H1 (cell line): ENCODE results near the gene TLK1. TPM values are rescaled to one million over a fixed set of nuclear protein-coding genes. Genes with fewer than 3 reads are reported as not detected.

Experiments
- CTBP2 ChIP-seq: IDR thresholded peaks from 2 replicates; pipeline ENCODE4 v1.7.0; 2011; ENCODE audit warnings: borderline replicate concordance, mild to moderate bottlenecking, moderate library complexity, mixed read lengths, low read length; ENCODE audit not compliant: insufficient read depth, insufficient read length
- polyA plus RNA-seq, 7 experiments: library from polyadenylated mRNA; depleted of rRNA in 3 of 7; stranded (reverse) in 5 of 7; unstranded in 2 of 7; fragments of >200 nt in 5 of 7; fragments of 200-250 nt in 2 of 7; gene quantifications; 1 replicate in 5 of 7; 2 replicates in 1 of 7; 4 replicates in 1 of 7; pipeline versions ENCODE4 v1.2.1 to v1.2.3, GENCODE V29; 2011 to 2013; ENCODE audit warnings: missing spikeins in 2 of 7, mixed read lengths in 2 of 7
- total RNA-seq: library from RNA; stranded (reverse); fragmentation: NEBNext Ultra II Directional; extraction: Animal tissue kit (Norgen Biotek cat#: 25700); gene quantifications from 2 replicates; pipeline ENCODE4 v1.2.1, GENCODE V29; 2021

TLK1 gene
- total and polyA plus RNA-seq, 2 of the 8 experiments (the other 6 are each of a cell fraction or from before 2014, with no cell fraction given), result 11.2 to 102 TPM

DNA sequence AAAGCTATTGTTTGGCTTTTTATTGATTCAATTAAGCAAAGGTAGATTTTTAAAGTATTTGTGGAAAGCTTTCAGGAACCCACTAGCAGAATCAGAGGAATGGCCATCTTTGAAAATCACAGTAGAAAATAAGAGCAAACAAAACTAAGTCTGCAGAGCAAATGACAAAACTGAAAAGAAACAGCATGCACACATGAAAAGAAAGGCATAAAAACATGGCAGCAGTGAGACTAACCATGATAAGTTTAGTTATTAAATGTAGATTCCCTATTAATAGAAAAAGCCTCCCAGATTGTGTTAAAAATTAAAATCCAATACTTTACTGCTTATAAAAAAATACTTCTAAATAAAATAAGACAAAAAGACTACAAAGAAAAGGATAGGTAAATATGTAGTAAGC, 9.1 kb upstream of the TLK1 start (continued):
- TF ChIP-seq CTBP2, result no peak
- TF ChIP-seq, all 59 proteins: peak for 0
